OCI-M1 (cell line): ENCODE data around the gene SPARC.
"Not testable (repeated sequence)": the region's sequence is repeated elsewhere in the genome, so short reads cannot be mapped to it uniquely, and the experiment has no call there.

ENCODE experiments used
- DNase-seq: peaks from one replicate; lab custom pipeline; 2025; lab: John Stamatoyannopoulos, UW

SPARC gene

GRCh38 chr5:151686674-151687407 lies at the start of gene SPARC:
Gene SPARC (minus strand): TSS chr5:151686915. CDS start chr5:151676188, 10,727 bp downstream.
- peak; percentile 20 for DNase-seq

- no peak for DNase-seq
Observed at GRCh38 chr5:151735646-151736045, 48.9 kb upstream of the SPARC start.

- no peak for DNase-seq
Observed at GRCh38 chr5:151734064-151734408, 47.3 kb upstream of the SPARC start.

GRCh38 chr5:151733358-151734063 lies 46.8 kb upstream of the SPARC start:
- DNase-seq = no peak

- no peak for DNase-seq
Observed at GRCh38 chr5:151730381-151730780, 43.7 kb upstream of the SPARC start.

GRCh38 chr5:151729597-151729996 lies 42.9 kb upstream of the SPARC start:
- DNase-seq = not testable (repeated sequence)

GRCh38 chr5:151724360-151724759 lies 37.6 kb upstream of the SPARC start:
- DNase-seq = no peak

GRCh38 chr5:151722546-151722945 lies 35.8 kb upstream of the SPARC start:
- no peak for DNase-seq

GRCh38 chr5:151721812-151722391 lies 35.2 kb upstream of the SPARC start:
- no peak for DNase-seq

- no peak for DNase-seq
Observed at GRCh38 chr5:151721087-151721646, 34.5 kb upstream of the SPARC start.

- no peak for DNase-seq
Observed at GRCh38 chr5:151720215-151720614, 33.5 kb upstream of the SPARC start.

- DNase-seq = peak; percentile 58
Observed at GRCh38 chr5:151719228-151720000, 32.7 kb upstream of the SPARC start.

GRCh38 chr5:151718646-151719045 lies 31.9 kb upstream of the SPARC start:
- no peak for DNase-seq

GRCh38 chr5:151718153-151718552 lies 31.4 kb upstream of the SPARC start:
- DNase-seq = no peak

- DNase-seq = no peak
Observed at GRCh38 chr5:151717416-151717815, 30.7 kb upstream of the SPARC start.

- DNase-seq = no peak
Observed at GRCh38 chr5:151709109-151709735, 22.5 kb upstream of the SPARC start.

- DNase-seq = no peak
Observed at GRCh38 chr5:151708126-151708525, 21.4 kb upstream of the SPARC start.

GRCh38 chr5:151707567-151707966 lies 20.9 kb upstream of the SPARC start:
- DNase-seq = no peak

GRCh38 chr5:151706906-151707305 lies 20.2 kb upstream of the SPARC start:
- DNase-seq = no peak

- no peak for DNase-seq
Observed at GRCh38 chr5:151703780-151704179, 17.1 kb upstream of the SPARC start.

- DNase-seq = no peak
Observed at GRCh38 chr5:151703227-151703626, 16.5 kb upstream of the SPARC start.

GRCh38 chr5:151700820-151701219 lies 14.1 kb upstream of the SPARC start:
- DNase-seq = no peak
